ENCODE data around the gene MUC4.
"Not testable (repeated sequence)": the region's sequence is repeated elsewhere in the genome, so short reads cannot be mapped to it uniquely, and the experiment has no call there.

MUC4 gene

DNA sequence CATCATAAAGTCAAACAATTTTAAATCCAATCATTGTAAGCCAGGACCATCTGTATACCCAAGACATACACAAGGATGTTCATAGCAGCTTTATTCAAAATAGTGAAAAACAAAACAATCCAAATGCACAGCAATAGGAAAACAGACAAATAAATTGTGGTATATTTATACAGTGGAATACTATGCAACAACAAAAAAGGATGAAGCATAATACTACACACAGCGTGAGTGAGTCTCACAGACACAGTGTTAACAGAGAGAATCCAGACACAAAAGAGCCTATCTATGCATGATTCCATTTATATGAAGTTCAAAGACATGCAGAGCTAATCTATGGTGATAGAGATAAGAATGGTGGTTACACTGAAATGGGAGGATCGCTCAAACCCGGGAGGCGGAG, 96.6 kb downstream of the MUC4 start:
- no peak for DNase-seq (ENCODE audit: low spot score)

DNA sequence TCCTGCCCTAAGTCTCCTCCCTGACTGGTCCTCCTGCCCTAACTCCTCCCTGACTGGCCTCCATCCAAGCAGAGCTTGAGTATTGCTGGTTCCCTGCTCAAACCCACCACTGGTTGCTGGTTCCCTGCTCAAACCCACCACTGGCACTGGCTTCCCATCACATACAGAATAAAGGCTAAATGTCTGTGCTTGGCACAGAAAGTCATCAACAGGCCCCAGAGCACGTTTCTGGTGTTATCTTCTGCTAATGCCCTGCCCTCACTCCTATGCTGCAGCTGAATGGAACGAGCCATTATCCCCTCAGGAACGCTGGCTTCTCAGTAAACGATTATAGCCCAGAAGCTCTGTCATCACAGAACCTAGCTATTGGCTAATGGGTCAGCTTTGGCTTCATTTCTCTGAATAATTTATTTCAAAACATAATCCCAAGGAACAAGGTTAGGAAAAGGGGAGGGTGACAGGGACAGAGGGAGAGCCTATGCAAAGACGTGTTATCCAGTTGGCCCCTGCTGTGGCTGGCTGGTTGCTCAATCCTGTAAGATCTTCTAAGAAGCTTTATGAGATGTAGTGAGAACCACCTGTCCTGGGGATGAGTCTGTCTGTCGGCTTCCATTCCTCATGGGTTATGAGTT, 97.2 kb downstream of the MUC4 start:
- no peak for DNase-seq (ENCODE audit: low spot score)

DNA sequence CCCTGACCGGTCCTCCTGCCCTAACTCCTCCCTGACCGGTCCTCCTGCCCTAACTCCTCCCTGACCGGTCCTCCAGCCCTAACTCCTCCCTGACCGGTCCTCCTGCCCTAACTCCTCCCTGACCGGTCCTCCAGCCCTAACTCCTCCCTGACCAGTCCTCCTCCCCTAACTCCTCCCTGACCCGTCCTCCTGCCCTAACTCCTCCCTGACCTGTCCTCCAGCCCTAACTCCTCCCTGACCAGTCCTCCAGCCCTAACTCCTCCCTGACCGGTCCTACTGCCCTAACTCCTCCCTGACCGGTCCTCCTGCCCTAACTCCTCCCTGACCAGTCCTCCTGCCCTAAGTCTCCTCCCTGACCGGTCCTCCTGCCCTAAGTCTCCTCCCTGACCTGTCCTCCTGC, 98.6 kb downstream of the MUC4 start:
- DNase-seq (ENCODE audit: low spot score): not testable (repeated sequence)

DNA sequence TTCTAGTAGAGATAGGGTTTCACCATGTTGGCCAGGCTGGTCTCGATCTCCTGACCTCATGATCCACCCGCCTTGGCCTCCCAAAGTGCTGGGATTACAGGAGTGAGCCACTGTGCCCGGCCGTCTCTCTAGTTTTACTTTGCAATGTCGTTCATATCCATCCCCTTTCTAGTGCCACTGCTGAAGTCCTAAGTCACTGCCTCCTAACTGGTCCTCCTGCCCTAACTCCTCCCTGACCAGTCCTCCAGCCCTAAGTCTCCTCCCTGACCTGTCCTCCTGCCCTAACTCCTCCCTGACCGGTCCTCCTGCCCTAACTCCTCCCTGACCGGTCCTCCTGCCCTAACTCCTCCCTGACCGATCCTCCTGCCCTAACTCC, 99.2 kb downstream of the MUC4 start:
- DNase-seq (ENCODE audit: low spot score): not testable (repeated sequence)

DNA sequence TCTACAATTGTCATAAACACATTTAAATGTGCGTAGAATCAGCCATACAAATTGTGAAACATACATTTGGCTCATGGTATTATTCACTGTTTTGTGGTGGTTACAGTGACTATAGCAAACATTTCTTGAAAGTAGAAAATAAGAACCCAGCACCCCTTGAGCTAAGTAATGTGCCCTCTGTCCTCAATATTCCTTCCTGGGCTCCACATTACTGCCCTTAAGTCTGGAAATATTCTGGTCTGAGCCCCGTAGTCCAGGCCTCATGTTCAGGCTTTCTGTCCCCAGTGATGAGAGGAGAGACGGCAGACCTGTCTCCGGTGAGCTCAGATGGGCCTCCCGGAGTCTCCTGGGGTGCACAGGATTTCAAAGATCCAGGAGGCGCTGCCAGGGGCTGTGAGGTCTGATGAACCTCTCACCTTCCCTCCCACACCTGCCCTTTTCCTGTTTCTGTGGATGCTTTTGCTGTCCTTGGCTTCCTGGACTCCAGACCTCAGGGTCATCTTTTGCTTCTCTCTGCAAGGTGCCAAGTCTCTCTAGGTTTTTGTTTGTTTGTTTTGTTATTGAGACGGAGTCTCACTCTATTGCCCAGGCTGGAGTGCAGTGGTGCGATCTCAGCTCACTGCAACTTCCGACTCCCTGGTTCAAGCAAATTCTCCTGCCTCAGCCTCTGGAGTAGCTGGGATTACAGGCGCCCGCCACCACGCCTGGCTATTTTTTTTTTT, 99.8 kb downstream of the MUC4 start:
- DNase-seq (ENCODE audit: low spot score): no peak

DNA sequence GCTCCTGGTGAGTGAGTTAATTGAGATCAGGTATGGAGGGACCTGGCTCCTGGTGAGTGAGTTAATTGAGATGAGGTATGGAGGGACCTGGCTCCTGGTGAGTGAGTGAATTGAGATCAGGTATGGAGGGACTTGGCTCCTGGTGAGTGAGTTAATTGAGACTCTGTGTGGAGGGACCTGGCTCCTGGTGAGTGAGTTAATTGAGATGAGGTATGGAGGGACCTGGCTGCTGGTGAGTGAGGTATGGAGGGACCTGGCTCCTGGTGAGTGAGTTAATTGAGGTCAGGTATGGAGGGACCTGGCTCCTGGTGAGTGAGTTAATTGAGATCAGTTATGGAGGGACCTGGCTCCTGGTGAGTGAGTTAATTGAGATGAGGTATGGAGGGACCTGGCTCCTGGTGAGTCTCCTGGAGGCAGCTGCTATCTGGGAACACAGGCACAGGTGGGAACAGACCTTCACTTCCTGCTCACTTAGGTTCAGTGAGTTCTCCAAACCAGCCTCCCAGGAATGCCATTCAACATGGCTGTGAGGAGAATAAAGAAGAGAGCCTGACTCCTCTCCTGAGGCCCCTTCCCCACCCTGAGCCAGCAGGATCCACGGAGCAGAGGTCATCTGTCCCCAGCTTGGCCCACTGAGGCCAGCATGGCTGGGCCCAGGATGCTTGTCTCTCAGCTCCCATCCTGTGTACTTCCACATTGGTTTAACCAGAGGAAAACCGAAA, 100.5 kb downstream of the MUC4 start:
- not testable (repeated sequence) for DNase-seq (ENCODE audit: low spot score)

DNA sequence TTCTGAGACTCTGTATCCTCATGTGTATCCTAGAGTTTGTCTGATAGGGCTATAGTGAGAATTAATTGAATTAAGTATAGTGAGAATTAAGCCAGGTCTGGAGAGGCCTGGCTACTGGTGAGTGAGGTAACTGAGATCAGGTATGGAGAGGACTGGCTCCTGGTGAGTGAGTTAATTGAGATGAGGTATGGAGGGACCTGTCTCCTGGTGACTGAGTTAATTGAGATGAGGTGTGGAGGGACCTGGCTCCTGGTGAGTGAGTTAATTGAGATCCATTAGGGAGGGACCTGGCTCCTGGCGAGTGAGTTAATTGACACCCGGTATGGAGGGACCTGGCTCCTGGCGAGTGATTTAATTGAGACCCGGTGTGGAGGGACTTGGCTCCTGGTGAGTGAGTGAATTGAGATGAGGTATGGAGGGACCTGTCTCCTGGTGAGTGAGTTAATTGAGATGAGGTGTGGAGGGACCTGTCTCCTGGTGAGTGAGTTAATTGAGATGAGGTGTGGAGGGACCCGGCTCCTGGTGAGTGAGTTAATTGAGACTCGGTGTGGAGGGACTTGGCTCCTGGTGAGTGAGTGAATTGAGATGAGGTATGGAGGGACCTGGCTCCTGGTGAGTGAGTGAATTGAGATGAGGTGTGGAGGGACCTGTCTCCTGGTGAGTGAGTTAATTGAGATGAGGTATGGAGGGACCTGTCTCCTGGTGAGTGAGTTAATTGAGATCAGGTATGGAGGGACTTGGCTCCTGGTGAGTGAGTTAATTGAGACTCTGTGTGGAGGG, 101.4 kb downstream of the MUC4 start:
- not testable (repeated sequence) for DNase-seq (ENCODE audit: low spot score)

DNA sequence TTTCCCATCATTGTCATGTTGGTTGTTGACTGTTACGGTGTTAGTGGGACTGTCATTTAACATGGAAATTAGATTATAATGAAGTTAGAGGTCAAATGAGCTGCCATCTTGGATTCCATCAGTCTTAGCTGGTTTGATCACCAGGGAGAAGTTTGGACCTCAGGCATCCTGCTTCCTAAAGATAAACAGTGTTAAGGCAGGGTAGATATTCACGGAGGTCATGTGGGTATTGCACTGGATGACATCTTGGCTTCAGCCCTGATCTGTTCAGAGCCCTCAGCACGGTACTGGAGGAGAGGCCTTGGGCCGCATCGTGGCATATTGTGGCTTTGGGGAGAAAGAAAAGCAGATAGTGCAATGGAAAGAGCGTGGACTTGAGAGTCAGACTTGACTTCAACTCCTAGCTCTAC, 102.0 kb downstream of the MUC4 start:
- no peak for DNase-seq (ENCODE audit: low spot score)

DNA sequence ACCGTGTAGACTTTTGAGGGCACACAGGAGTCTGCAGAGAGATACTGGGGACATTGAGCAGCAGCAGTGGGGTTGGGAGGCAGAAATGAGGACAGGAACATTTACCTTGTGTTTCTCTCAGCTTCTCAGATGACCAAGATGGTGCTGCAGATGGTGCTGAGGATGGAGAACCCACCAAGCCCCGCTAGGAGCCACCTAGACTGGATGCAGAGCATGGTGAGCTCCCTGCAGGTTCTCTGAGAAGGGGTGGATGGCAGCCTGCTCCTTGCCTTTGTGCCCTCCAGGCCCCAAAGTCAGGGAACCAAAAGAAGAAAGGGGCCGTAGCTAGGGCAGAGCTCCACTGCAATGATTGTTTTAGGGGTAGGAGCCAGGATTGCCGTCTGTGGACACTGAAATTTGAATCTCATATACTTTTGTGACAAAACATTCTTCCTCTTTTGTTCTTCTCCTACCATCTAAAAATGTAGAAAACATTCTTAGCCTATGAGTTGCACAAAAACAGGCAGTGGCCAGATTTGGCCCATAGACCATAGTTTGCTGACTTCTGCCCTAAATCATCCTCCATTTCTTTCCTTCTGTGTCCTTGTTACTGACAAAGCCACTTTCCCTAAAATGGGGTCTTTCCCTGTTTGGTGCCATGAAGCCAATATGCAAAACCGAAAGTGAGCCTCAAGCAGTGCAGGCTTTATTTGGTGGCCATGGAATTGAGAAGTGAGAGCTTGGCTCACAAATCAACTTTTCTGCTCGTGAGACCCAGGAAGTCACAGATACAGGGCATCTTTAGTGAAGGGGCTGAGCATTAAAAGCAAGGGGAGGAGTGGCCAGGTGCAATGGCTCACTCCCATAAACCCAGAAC, 102.9 kb downstream of the MUC4 start:
- no peak for DNase-seq (ENCODE audit: low spot score)

DNA sequence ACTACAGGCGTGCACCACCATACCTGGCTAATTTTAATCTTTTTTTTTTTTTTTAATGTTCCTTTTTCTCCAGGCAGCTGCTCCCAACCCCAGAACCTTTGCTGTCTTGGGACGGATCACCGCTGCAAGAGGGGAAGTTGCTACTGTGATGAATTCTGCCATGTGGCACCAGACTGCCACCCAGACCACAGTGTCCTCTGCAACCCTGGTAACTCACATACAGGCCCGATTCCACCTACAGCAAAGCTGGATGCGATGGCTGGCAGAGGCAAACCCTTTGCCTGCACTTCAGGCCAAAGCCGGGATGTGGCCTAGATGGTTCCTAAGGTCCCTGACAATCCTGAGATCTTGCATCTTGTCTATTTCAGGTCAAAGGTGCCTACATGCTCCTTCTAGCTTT, 103.7 kb downstream of the MUC4 start:
- no peak for DNase-seq (ENCODE audit: low spot score)

DNA sequence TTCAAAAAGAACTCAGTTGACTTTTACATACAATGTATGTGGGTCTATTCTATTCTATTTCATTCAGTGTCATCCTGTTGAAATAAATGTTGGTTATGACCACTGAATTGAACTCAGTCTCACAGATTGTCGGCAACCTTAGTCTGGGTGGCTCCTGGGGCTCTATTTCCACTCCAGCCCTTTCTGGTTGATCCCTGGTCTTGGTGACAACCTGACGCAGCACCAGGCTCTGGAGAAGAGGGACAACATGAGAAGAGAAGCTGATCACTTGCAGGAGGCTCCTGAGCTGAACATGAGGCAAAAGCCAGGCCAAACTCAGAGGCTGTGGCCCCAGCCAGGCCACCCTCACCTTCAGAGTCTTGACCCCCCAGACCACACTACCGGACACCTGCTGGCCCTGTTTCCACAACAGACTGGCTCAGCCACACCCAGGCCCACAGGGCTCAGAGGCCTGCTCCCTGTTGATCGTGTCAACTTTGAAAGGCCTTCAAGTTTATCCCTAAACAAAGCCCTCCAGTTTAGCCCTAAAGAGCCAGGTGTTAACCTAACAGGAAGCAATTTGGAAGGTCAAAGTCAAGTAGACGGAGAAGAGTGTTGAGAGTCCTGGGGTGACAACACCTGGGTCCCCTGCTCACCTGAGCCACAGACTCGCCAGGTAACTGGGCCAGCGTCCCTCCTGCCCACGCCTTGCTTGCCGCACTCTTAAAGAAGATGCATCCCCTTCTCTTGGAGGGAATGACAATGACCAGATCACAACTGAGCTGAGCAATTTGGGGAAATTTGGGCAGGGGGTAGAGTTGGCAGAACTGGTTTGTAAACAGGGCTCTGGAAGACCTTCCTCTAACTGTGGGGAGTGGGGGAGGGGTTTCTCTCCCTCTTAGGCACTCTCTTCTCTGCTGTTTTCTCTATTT, 106.4 kb downstream of the MUC4 start:
- no peak for DNase-seq (ENCODE audit: low spot score)

DNA sequence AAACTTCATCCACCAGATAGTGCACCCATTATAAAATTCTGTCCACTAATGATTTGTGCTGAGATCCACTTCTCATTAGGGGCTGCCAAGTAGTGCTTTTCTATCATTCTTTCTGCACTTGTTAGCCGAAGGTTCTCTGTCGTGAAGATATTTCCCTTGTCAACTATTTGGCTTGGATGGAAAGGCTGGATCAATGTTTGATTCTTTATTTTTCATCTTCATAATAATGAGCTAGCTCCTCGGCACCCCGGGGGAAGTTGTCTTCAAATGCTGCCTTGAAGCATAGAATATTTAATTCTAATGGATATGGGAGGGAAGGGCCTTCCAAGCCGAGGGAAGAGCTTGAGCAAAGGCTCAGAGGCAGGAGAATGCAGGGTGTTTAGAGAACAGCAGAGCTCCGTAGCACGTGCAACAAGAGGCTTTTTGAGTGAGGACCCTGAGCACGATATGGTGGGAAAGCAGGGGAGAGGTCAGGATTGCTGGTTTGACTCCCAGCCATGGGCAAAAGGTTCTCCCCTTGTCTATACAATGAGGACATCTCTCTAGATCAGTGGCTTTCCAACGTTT, 107.2 kb downstream of the MUC4 start:
- no peak for DNase-seq (ENCODE audit: low spot score)

DNA sequence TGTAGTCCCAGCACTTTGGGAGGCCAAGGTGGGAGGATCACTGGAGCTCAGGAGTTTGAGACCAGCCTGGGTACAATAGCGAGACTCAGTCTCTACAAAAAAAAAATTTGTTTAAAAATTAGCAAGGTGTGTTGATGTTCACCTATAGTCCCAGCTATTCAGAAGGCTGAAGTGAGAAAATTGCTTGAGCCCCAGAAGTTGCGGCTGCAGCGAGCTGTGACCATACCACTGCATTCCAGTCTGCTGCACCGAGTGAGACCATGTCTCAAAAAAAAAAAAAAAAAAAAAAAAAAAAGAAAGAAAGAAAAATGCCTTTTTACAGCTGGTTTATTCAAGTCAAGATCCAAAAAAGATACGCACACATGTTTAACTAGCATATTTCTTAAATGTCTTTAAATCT, 108.0 kb downstream of the MUC4 start:
- no peak for DNase-seq (ENCODE audit: low spot score)

DNA sequence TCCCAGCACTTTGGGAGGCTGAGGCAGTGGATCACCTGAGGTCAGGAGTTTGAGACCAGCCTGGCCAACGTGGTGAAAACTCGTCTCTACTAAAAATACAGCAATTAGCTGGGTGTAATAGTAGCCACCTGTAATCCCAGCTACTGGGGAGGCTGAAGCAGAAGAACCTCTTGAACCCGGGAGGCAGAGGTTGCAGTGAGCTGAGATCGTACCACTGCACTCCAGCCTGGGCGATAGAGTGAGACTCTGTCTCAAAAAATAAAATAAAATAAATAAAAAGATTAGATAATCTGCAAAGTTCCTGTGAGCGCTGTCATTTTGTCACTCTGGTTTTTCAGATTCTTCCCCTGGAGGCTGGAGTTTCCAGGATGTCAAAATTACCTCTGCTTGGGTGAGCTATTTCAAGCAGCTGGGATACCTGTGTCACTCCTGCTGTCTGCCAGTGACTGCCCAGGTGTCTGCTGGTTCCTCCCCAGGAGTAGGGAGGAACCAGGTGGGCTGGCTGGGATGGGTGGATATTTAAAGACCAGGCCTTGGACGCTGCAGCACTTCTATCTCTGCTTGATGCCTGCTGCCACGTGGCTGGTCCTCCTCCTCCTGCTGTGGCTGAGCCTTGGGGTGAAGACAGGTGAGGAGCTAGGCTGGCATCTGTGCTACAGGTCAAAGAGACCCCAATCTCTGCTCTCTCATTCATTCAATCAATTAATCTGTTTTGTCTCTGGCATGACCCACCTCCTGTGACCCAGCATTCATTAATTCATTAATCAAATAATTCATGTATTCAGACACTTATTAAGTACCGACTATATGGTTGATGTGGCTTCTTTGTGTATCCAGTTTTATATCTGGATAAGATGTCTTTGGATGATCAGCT, 110.5 kb downstream of the MUC4 start:
- no peak for DNase-seq (ENCODE audit: low spot score)

DNA sequence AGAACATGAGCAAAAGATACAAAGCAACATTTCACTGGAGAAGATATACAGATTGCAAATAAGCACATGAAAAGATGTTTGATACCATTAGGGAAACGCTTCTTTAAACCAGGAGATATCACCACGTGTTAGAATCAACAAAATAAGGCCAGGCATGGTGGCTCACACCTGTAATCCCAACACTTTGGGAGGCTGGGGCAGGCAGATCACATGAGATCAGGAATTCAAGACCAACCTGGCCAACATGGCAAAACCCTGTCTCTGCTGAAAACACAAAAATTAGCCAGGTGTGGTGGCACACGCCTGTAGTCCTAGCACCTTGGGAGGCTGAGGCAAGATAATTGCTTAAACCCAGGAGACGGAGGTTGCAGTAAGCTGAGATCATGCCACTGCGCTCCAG, 111.4 kb downstream of the MUC4 start:
- no peak for DNase-seq (ENCODE audit: low spot score)

DNA sequence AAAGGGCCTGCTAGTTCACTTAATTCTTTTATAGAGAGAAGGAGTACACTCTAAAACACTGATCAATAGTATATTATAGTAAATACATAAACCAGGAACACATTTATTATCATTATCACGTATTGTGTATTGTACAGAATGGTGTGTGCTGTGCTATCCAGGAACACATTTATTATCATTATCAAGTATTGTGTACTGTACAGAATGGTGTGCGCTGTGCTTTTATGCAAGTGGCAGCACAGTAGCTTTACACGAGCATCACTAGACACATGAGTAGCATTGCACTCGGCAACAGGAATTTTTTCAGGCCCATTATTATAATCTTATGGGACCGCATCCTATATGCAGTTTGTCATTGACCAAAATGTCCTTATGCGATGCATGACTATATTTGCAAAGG, 111.9 kb downstream of the MUC4 start:
- no peak for DNase-seq (ENCODE audit: low spot score)

DNA sequence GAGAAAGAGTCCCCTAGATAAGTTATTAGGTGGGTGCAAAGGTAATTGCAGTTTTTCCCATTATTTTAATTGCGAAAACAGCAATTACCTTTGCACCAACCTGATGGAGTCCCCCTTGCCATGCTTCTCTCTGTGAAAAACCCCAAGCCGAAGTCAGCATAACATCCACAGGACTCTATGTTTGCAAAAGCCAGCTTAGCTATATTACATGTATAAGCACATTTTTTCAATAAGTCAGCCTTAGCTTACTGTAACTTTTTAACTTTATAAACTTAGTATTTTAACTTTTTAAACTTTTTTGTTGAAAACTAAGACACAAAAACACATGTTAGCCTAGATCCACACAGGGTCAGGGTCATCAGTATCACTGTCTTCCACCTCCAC, 112.3 kb downstream of the MUC4 start:
- no peak for DNase-seq (ENCODE audit: low spot score)

DNA sequence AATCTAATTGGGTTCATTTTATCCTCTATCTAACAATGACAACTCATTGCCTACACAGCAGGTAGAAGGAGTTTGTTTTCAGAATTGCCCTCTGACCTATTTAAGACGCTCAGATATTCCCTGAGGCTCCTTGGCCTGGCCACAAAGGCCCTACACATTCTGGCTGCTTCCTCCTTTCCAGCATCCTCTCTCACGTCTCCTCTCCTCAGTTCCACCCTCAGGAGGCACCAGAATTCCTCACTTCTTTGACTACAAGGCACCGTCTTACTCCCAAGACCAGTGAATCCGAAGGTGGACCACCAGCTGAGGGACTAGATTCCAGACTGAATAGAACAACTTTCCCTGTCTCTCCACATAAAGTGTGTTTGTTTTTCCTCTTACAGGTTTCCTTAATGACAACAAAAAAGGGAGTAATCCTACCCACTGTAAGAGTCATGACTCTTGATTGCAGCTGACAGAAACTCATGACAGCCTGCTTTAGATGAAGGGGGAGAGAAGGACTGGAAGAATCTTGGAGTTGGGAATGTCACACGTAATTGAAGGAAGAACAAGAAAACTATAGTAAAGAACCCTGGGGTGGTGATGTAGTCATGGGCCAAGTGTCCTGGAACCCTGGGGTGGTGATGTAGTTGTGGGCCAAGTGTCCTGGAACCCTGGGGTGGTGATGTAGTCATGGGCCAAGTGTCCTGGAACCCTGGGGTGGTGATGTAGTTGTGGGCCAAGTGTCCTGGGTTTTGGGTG, 112.9 kb downstream of the MUC4 start:
- peak; percentile 25 for DNase-seq (ENCODE audit: low spot score)

DNA sequence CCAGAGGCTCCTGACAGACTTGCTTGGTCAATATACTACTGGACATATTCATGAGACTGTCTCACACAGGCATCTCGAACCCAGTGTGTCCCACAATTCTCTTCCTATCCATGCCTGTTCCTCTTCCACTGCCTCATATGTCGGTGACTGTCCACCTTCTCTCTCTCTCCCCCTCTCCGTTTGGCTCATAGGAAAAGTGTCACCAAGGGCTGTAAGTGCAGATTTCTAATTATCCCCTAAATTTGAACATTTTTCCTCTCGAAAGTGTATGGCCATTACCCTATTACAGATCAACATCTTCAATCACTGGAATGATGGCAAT, 113.4 kb downstream of the MUC4 start:
- no peak for DNase-seq (ENCODE audit: low spot score)

All from kidney tubule cell (primary cell).